ENCODE measurements around the gene FAM180B.

The FAM180B gene

GRCh38 chr11:47570651-47571356 lies 15.7 kb upstream of the FAM180B start:
- no peak for DNase-seq

- DNase-seq: no peak
These were observed 15.1 kb upstream of the FAM180B start for GRCh38 chr11:47571357-47571729.

DNA sequence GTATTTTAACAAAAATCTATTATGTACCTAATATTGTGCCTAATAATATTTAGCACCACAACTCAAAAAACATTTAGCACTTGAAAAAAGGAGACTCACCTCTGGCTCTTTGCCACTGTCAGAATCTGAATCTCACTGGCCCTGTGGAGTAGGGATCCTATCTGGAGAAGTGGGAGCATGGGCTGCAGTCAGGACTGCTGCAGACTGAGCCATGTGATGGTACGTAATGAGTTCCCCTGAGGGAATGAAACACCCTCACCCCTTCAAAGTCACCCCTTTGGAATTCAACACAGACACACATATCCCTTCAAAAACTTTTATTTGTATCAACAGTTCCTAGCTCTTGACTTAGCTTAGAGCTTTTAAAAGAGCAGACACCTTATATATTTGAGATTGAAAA lies 14.6 kb upstream of the FAM180B start:
- DNase-seq: no peak

GRCh38 chr11:47572715-47573255 lies 13.7 kb upstream of the FAM180B start:
- DNase-seq: no peak

DNA sequence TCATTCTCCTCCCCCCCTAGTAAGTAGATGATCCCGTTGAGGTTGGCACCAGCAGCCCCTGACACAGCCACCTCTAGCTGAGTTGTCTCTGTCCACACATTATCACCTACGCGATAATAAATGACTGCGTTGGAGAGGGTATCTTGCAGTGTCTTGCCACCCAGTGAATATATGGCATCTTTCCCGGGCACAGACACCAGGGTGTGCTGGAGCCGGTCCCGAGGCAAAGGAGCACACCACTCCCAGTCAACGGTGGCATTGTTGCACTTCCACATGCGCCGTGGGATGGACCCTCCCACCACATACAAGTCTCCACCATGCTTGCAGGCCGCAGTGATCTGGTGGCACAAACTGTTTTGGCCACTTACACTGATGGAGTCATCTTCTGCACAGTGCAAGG lies 13.2 kb upstream of the FAM180B start:
- no peak for DNase-seq

- DNase-seq: no peak
These were observed 8.9 kb upstream of the FAM180B start for GRCh38 chr11:47577460-47578041.

DNA sequence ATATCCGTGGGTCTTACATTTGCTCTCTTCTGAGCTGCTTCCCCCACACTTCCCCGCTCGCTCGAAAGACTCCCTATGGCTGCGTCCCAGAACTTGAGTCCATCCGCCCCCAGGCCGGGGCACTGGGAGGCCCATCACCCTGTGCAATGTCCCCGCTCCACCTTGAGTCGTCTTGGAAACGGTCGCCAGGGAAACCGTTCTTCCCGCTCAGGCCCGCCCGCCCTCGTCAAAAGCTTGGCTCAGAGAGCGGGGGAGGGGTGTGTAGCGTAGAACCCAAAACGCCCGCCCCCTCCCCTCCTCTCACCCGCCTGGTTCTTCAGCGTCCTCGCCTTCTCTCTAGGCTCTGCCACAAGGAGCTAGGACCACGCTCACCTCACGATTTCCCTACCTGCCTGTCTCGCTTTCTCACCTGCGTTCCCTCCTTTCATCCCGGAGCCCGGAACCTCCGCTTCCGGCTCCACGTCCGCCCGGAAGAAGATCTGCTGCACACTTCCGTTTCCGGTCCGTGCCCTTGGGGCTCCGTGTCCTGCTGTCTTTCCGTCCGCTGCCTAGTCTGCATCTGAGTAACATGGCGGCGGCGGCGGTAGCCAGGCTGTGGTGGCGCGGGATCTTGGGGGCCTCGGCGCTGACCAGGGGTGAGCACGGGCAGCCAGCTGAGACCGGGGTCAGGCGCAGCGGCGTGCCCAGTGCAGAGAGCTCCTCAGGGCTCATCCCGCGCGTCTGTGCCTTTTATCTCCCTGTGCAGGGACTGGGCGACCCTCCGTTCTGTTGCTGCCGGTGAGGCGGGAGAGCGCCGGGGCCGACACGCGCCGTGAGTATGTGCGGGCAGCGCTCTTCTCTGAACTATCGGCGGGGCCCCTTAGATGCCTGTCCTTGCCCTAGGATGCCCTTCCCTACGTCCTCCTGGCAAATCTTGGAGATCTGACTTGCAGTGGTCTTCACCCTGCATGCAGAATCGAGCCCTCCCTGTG lies 7.7 kb upstream of the FAM180B start, which contains the start of the genes KBTBD4 and NDUFS3:
TSS of gene KBTBD4 (minus strand) at position 447 of the 971 bp plus-strand sequence. CDS start at position 428, 19 bp downstream.
TSS of gene NDUFS3 (plus strand) at position 551 of the 971 bp plus-strand sequence. CDS start at position 569, 18 bp downstream.
- peak; percentile 94 for DNase-seq

GRCh38 chr11:47583844-47584243 lies 2.6 kb upstream of the FAM180B start:
- no peak for DNase-seq

DNA sequence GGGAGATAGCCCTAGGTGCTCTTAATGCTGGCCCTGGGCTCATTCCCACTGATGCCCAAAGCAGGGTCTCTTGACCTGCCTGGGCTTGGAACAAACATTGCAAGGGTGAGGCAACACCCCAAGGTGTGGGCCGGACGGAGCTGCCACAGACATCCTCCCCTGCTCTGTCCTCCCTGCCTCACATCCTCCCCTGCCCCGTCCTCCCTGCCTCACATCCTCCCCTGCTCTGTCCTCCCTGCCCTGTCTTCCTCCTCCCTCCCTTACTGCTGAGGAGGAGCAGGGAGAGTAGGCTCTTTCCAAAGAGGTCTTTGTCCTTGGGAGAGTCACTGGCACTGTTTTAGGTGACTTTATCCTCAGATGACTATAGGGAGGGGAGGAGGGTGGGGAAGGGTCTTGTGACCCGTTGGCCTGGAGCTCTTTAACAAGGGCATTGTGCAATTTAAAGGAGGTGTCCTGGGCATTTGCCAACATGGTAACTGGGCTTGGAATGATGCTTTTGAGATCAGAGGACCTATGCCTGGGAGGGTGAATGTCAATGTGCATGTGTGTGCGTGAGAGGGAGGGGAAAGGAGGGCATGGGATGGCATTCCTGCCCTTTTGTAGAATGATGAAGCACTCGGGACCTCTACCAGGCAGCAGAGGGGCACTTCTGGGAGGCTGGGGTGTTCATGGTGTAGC lies 700 bp downstream of the FAM180B start:
- DNase-seq: no peak

GRCh38 chr11:47587723-47588326 lies 1.3 kb downstream of the FAM180B start:
- peak; percentile 60 for DNase-seq

DNA sequence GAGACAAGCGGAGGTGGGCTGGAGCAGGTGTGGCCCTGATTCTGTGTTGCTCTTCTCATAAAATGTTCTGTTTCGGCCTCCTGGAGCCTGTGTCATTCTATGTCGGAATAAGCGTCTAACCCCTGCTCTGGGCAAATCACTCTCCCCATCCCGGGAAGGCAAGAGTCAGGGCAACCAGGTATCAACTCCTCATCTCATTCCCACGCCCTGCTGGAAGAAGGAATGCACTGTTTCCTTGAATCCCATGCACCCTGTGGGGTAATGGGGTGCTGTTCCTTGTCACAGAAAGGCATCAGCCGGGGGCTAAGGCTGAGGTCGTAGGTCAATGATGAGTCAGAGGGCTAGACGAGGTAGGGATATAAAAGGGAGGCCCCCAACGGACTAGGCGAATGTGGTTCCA lies 2.6 kb downstream of the FAM180B start:
- no peak for DNase-seq

- no peak for DNase-seq
These were observed 3.1 kb downstream of the FAM180B start for GRCh38 chr11:47589584-47589976.

DNA sequence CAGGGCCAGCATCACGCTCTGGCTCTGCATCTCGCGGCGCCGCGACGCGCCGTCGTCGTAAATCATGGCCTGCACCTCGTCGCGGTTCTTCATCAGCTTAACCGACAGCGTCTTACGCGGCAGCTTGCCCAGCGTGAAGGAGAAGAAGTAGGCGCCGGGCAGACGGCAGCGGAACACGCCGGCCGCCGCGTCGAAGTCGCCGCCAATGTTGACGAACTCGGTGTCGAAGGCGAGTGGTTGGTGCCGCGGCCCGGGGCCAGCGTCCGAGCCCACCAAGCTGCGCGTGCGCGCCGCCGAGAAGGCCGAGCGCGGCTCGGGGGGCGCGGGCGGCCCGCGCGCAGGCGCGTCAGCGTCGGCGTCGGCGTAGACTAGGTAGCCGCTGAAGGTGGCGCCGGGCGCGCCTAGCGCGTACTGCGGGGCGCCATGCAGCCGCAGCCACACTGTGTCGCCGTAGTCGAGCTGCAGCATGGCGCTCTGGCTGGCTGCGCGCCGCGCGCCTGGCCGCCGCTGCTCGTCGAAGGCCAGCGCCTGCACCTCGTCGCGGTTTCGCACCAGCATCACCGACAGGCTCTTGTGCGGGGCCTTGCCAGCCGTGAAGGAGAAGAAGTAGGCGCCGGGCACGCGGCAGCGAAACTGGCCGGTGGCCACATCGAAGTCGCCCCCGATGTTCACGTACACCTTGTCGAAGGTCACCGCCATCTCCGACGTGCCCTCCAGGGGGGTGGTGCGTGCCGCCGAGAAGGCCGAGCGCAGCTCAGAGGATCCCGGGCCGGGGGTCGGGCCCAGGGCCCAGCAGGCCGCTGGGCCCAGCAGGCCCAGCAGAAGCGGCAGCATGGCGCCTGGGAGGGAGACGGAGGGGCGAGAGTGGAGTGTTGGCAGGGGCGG lies 3.7 kb downstream of the FAM180B start:
- peak; percentile 86 for DNase-seq

GRCh38 chr11:47591764-47592163 lies 5.3 kb downstream of the FAM180B start:
- DNase-seq: no peak

DNA sequence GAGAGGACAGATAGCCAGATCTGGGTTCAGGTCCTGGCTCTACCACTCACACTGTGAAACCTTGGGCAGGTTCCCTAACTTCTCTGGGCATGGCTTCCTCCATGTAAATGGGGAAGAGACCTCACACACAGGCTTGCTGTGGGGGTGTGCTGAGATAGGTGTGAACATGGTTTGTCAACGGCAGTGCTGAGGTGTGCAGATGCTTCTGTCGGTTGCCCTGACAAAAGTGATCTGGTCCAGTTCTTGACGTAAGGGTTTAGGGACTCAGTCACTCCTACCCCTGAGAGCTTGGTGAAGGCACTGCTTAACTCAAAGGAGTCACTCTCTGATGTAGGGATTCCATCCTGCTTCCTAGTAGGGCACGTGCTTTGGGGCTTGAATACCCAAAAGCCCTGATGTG lies 5.8 kb downstream of the FAM180B start:
- no peak for DNase-seq

DNA sequence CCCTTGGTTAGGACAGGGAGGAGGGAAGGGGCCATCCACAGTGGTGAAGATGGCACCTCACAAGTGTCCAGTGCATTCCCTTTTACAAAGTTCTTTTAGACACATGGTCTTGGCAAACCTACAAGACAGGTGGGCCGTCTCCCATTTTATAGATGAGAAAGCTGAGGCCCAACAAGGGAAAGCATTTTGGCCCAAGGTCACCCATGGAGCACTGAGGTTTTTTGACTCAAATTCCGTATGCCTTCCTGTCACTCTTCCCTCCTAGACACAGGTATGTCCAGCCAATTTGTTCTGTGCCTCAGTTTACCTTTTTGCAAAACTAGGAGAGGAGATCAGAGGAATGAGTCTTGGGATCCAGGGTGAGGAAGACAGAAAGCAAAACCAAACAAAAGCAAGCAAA lies 6.5 kb downstream of the FAM180B start:
- DNase-seq: no peak

DNA sequence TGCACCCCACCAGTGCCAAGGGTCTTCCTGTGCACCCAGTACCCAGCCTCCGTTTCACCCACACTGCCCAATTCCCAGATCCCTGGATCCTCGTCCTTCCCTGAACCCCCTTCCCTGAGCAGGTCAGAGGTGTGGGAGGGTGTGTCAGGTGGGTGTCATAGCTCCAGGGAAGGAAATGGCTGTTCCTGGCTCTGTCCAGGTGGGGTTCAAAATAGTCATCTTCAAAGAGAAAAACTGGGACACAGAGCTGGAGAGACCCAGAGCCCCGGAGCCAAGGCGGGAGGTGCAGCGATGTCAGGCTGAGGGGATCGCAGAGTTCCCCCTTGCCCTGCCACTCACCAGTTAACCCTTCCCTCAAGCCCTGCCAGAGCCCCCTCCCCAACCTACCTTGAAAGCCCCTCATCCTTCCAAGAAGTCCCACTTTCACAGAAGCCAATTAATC lies 7.0 kb downstream of the FAM180B start:
- no peak for DNase-seq

DNA sequence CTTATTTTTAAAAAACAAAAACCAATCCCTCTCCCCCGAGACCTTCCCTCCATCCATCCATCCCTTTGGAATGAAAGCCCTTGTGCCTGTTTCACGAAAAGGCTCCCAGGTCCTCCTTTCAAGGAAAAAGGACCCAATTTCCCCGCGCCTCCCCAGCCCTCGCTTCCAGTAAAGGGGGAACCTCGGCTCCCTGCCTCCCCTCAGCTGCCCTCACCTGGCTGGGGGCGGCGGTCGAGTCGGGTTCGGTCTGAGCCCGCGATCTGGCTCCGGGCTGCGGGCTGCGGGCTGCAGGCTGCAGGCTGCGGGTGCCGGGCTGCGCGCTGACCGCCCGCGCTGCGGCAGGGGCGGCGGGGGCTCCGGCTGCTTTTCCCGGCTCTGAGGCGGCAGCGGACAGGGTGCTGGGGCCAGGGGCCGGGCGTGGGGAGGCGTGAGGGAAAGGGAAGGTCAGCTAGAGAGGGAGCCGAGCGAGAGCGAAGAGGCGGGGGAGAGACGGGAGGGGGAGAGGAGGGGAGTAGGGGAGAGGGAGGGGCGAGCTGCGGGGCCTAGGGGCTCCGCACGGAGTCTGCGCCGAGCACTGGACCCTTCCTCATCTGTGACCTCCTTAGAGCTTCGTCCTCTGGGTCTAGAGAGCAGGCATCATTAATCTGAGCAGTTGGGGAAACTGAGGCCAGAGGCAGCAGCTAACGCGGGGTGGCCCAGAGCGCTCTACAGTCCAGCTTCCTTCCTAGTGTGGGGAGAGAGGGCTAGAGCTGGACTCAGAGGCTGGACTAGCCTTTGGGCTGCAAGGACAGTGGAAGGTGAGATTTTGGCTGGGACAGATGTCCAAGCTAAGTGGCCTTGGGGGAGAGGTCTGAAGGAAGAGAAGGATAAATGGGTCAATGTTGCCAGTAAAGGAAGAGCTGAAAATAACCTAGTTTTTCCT lies 7.7 kb downstream of the FAM180B start, which contains the start of gene C1QTNF4:
TSS of gene C1QTNF4 (minus strand) at position 478 of the 922 bp plus-strand sequence. CDS start 3,601 bp downstream, outside the sequence.
- DNase-seq: no peak

DNA sequence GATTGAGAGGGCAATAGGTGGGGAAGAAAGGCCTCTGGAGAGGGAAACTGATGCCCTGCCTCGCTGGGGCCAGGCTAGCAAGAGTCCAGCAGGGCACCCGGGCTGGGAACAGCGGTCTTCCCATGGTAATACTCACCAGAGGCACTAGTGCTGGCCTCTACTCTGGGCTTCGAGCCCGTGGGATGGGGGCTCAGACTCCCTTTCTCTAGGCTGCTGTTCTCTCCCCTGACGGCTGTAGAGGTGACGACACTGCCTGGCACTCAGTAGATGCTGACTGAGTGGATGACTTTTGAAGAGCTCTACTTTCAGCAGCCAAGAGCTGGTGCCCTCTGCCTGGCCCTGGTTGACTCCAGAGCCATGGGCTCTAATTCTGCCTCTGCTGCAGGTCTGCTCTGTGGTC lies 8.6 kb downstream of the FAM180B start:
- DNase-seq: no peak

- DNase-seq: no peak
These were observed 9.5 kb downstream of the FAM180B start for GRCh38 chr11:47595967-47596366.
